Osteoblast (primary cell): ENCODE measurements around the gene LNPEP. TPM values are rescaled to one million over a fixed set of nuclear protein-coding genes. Genes with fewer than 3 reads are reported as not detected.

Experiments
- DNase-seq: peaks from one replicate; pipeline ENCODE4 v3.0.0; 2011; ENCODE audit warnings: low spot score, mixed read lengths; ENCODE audit not compliant: insufficient read length; ENCODE audit errors: missing footprints
- H2AFZ ChIP-seq: 2 replicates; pipeline ENCODE4 v1.6.0; 2011; ENCODE audit warnings: mild to moderate bottlenecking, low read length
- H3K27ac ChIP-seq: 2 replicates; pipeline ENCODE4 v1.5.1; 2011; ENCODE audit warnings: mild to moderate bottlenecking, low read depth, low read length, moderate library complexity
- H3K27me3 ChIP-seq: 2 replicates; pipeline ENCODE4 v1.6.0; 2012; ENCODE audit warnings: mild to moderate bottlenecking, control low read depth, inconsistent platforms, low read length, moderate library complexity; ENCODE audit not compliant: insufficient read depth
- H3K36me3 ChIP-seq: 2 replicates; pipeline ENCODE4 v1.5.1; 2011; ENCODE audit warnings: mild to moderate bottlenecking, low read length, control low read depth, moderate library complexity; ENCODE audit not compliant: insufficient read depth
- H3K4me1 ChIP-seq: 2 replicates; pipeline ENCODE4 v1.5.1; 2011; ENCODE audit warnings: mild to moderate bottlenecking, low read length, control low read depth, moderate library complexity; ENCODE audit not compliant: insufficient read depth
- H3K4me2 ChIP-seq: 2 replicates; pipeline ENCODE4 v1.6.0; 2011; ENCODE audit warnings: mild to moderate bottlenecking, low read length; ENCODE audit not compliant: insufficient read depth
- H3K4me3 ChIP-seq: fragments of 200-600 bp; sonication (generic); 3 replicates; pipeline ENCODE4 v1.5.1; 2012; ENCODE audit warnings: mild to moderate bottlenecking, low read length, inconsistent platforms; ENCODE audit not compliant: insufficient read depth
- H3K79me2 ChIP-seq: 2 replicates; pipeline ENCODE4 v1.6.0; 2012; ENCODE audit warnings: mild to moderate bottlenecking, low read length, control low read depth, inconsistent platforms; ENCODE audit not compliant: insufficient read depth
- H3K9me3 ChIP-seq: 2 replicates; pipeline ENCODE4 v1.5.1; 2011; ENCODE audit warnings: low read depth, low read length, control low read depth
- H4K20me1 ChIP-seq: 2 replicates; pipeline ENCODE4 v1.6.0; 2012; ENCODE audit warnings: mild to moderate bottlenecking, low read length, control low read depth; ENCODE audit not compliant: insufficient read depth
- CTCF ChIP-seq: IDR thresholded peaks from 2 replicates; pipeline ENCODE4 v1.5.1; 2011; ENCODE audit warnings: mild to moderate bottlenecking, low read depth, low read length, moderate library complexity; ENCODE audit errors: extremely low read depth
- total RNA-seq: library from RNA; depleted of rRNA; stranded (reverse); fragments of >200 nt; gene quantifications from 2 replicates; pipeline ENCODE4 v1.2.3, GENCODE V29; 2012

Gene LNPEP
- total RNA-seq, 1 donor: 44.9 TPM

GRCh38 chr5:96922499-96923244 lies 13.2 kb upstream of the LNPEP start:
- Histone ChIP-seq H3K36me3 (no peaks in the 10 kb centered on the region), H3K27ac (no peak overlapping the region), H3K27me3 (no peaks in the 10 kb centered on the region), H2AFZ (no peak overlapping the region), H4K20me1 (no peaks in the 10 kb centered on the region), H3K9me3 (no peaks in the 10 kb centered on the region), H3K4me3 (no peak overlapping the region), H3K4me1 (peaks cover 6% of the 10 kb centered on the region), H3K4me2 (no peak overlapping the region), H3K79me2 (no peaks in the 10 kb centered on the region)
- TF ChIP-seq CTCF: no peak
- DNase-seq: no peak

GRCh38 chr5:96924016-96924443 lies 11.8 kb upstream of the LNPEP start:
- Histone ChIP-seq H3K27ac (no peak overlapping the region), H3K4me3 (no peak overlapping the region), H2AFZ (no peak overlapping the region), H3K4me1 (peaks cover 6% of the 10 kb centered on the region), H3K4me2 (no peak overlapping the region), H3K9me3 (no peaks in the 10 kb centered on the region), H4K20me1 (no peaks in the 10 kb centered on the region), H3K79me2 (no peaks in the 10 kb centered on the region), H3K27me3 (no peaks in the 10 kb centered on the region), H3K36me3 (no peaks in the 10 kb centered on the region)
- peak; percentile 60 for DNase-seq
- TF ChIP-seq CTCF: no peak

- Histone ChIP-seq H3K27me3 (no peaks in the 10 kb centered on the region), H3K9me3 (no peaks in the 10 kb centered on the region), H4K20me1 (no peaks in the 10 kb centered on the region), H3K79me2 (no peaks in the 10 kb centered on the region), H3K36me3 (no peaks in the 10 kb centered on the region), H3K4me2 (no peak overlapping the region), H2AFZ (no peak overlapping the region), H3K27ac (no peak overlapping the region), H3K4me3 (no peak overlapping the region), H3K4me1 (peaks cover 2% of the 10 kb centered on the region)
- DNase-seq: no peak
- TF ChIP-seq CTCF: no peak
These were observed 9.6 kb upstream of the LNPEP start for GRCh38 chr5:96926276-96926675.

GRCh38 chr5:96927008-96927407 lies 8.9 kb upstream of the LNPEP start:
- no peak for TF ChIP-seq CTCF
- H2AFZ ChIP-seq: no peak overlapping the region
- no peaks in the 10 kb centered on the region for H3K27me3 ChIP-seq
- no peaks in the 10 kb centered on the region for H3K79me2 ChIP-seq
- no peak for DNase-seq
- no peak overlapping the region for H3K4me3 ChIP-seq
- H3K36me3 ChIP-seq: no peaks in the 10 kb centered on the region
- no peaks in the 10 kb centered on the region for H3K9me3 ChIP-seq
- H3K4me2 ChIP-seq: no peak overlapping the region
- H4K20me1 ChIP-seq: no peaks in the 10 kb centered on the region
- H3K4me1 ChIP-seq: no peaks in the 10 kb centered on the region
- no peak overlapping the region for H3K27ac ChIP-seq
